Measurements from ENCODE around the gene WAC. TPM values are rescaled to one million over a fixed set of nuclear protein-coding genes. Genes with fewer than 3 reads are reported as not detected.

WAC gene
- polyA plus RNA-seq, 1 of the 3 experiments (the other 2 are of a cell fraction), result 31.1 TPM

DNA sequence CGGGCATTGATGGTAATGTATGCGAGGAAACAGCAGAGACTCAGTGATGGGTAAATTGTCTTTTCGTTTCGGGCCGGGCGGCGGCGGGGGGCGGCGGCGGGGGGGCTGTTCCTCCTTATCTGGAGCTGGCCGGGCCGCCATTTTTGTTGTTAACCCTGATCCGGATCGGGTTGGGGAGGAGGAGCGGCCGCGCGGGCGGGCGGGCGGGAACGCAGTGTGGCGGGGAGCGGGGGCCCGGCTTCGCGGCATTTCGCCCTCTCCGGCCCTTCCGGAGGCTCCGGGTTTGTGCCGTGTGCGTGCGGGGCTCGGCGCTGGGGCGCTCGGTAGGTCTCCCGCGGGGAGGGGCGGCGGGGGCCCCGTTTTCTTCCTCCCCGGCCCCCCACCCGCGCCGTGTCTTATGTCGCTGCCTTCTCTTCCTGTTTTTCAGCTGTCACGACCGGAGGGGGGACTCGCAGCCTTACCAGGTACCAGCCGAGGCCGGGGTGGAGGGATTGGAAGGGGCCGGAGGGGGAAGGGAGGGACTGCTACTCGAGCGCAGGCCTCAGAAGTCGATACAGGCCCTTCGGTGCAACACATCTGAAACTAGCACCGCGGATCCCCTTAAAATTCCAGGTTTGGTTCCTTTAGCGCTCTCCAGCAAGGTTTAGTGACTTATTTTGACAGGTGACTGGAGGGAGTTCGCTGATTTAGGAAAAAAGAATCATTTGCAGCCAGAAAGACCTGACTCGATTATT is 820 bp downstream of the WAC start (continued):
- TF ChIP-seq, protein P1, sequence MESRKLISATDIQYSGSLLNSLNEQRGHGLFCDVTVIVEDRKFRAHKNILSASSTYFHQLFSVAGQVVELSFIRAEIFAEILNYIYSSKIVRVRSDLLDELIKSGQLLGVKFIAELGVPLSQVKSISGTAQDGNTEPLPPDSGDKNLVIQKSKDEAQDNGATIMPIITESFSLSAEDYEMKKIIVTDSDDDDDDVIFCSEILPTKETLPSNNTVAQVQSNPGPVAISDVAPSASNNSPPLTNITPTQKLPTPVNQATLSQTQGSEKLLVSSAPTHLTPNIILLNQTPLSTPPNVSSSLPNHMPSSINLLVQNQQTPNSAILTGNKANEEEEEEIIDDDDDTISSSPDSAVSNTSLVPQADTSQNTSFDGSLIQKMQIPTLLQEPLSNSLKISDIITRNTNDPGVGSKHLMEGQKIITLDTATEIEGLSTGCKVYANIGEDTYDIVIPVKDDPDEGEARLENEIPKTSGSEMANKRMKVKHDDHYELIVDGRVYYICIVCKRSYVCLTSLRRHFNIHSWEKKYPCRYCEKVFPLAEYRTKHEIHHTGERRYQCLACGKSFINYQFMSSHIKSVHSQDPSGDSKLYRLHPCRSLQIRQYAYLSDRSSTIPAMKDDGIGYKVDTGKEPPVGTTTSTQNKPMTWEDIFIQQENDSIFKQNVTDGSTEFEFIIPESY (IDR thresholded peaks at IDR 0.05; ENCODE audit: borderline replicate concordance, low read depth), result no peak
- TF ChIP-seq EZH2phosphoT487 (IDR thresholded peaks at IDR 0.05; ENCODE audit: borderline replicate concordance, low read depth), result no peak

DNA sequence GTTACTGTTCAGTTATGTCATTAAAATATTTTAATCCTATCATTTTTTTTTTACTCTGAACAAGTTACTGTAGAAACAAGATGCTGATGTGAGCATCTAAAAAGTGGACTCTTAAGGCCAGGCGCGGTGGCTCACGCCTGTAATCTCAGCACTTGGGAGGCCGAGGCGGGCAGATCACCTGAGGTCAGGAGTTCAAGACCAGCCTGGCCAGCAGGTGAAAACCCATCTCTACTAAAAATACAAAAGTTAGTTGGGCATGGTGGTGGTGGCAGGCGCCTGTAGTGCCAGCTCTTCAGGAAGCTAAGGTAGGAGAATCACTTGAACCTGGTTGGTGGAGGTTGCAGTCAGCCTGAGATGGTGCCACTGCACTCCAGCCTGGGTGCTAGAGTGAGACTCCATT is 2.9 kb downstream of the WAC start:
- Histone ChIP-seq H3K9me3 (no peaks in the 10 kb centered on the region), H3K79me2 (ENCODE audit: insufficient read depth) (peaks cover 87% of the 10 kb centered on the region), H3F3A (replicated peaks; ENCODE audit: insufficient read depth) (peaks cover 9% of the 10 kb centered on the region), H3K9me2 (no peaks in the 10 kb centered on the region), H3K9ac (no peak overlapping the region), H3K27ac (ENCODE audit: low read depth in 2 of 2, low read length in 1 of 2) (no peak overlapping the region), H3K27me3 (ENCODE audit: insufficient read depth) (no peaks in the 10 kb centered on the region), H3K4me3 (ENCODE audit: low read depth in 2 of 2, low read length in 1 of 2) (no peak overlapping the region), H3K36me3 (replicated peaks in 1 of 2; ENCODE audit: control insufficient read depth in 1 of 2, insufficient read depth in 2 of 2, low read length in 1 of 2) (peaks cover 60 to 61% of the 10 kb centered on the region in 2 experiments), H3K4me1 (ENCODE audit: control insufficient read depth in 1 of 2, insufficient read depth in 2 of 2, low read depth in 1 of 2, low read length in 1 of 2) (peaks cover 11 to 14% of the 10 kb centered on the region in 2 experiments; a peak in 3 of 4 replicates), H3K4me2 (peak overlapping the region; percentile 78), H4K20me1 (ENCODE audit: insufficient read depth) (peaks cover 60% of the 10 kb centered on the region), H2AFZ (ENCODE audit: low read depth) (no peak overlapping the region)
- WGBS (ENCODE audit: low lambda C conversion rate), result 100% methylated on average over 6 of the region's 6 CpGs
- no peak for DNase-seq
- TF ChIP-seq, protein P1 (IDR thresholded peaks at IDR 0.05; ENCODE audit: borderline replicate concordance, low read depth), result no peak
- TF ChIP-seq SIN3A (IDR thresholded peaks at IDR 0.05; ENCODE audit: borderline replicate concordance, low read depth, low read length) (no peak), ELF1 (IDR thresholded peaks at IDR 0.05) (no peak), NRF1 (IDR thresholded peaks at IDR 0.05; ENCODE audit: low read depth, low read length) (no peak), FOXM1 (IDR thresholded peaks at IDR 0.05; ENCODE audit: low read depth) (no peak), FOSL2 (IDR thresholded peaks at IDR 0.05; ENCODE audit: borderline replicate concordance, low read depth) (no peak), NFIC (IDR thresholded peaks at IDR 0.05; ENCODE audit: borderline replicate concordance) (no peak), GATA2 (CRISPR knock-in tag; IDR thresholded peaks at IDR 0.05) (no peak)
- TF ChIP-seq, protein P2, sequence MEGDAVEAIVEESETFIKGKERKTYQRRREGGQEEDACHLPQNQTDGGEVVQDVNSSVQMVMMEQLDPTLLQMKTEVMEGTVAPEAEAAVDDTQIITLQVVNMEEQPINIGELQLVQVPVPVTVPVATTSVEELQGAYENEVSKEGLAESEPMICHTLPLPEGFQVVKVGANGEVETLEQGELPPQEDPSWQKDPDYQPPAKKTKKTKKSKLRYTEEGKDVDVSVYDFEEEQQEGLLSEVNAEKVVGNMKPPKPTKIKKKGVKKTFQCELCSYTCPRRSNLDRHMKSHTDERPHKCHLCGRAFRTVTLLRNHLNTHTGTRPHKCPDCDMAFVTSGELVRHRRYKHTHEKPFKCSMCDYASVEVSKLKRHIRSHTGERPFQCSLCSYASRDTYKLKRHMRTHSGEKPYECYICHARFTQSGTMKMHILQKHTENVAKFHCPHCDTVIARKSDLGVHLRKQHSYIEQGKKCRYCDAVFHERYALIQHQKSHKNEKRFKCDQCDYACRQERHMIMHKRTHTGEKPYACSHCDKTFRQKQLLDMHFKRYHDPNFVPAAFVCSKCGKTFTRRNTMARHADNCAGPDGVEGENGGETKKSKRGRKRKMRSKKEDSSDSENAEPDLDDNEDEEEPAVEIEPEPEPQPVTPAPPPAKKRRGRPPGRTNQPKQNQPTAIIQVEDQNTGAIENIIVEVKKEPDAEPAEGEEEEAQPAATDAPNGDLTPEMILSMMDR (IDR thresholded peaks at IDR 0.05), result no peak
- ChIA-PET CTCF (no interaction called here), POLR2A (no interaction called here)

Measured in SK-N-SH (cell line).